GM21360 (cell line): ENCODE measurements around the gene SUFU.

Source experiments
- ATAC-seq: cut with Tn5 transposase; IDR thresholded peaks from one replicate; pipeline ENCODE4 v1.9.1; 2021; ENCODE audit warnings: mild to moderate bottlenecking, moderate library complexity; ENCODE audit not compliant: unreplicated experiment

Gene SUFU

DNA sequence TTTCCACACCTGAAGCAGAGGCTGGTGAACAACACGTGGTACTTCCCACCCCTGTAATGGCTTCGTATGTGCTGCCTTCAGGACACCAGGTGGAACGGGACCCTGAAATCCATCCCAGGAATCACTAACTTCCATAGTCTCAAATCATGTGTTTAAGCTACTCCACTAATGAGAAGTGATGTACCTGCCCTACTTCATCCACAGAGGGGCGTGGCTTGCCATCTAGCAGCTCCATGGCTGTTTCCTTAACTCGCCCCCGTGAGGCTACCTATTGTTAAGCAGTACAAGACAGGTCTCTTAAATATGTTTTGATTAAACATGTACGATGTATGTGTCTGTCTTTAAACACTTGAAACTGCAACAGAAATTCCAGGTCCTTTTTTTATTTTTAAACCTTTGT, 178.6 kb downstream of the SUFU start:
- no peak for ATAC-seq

DNA sequence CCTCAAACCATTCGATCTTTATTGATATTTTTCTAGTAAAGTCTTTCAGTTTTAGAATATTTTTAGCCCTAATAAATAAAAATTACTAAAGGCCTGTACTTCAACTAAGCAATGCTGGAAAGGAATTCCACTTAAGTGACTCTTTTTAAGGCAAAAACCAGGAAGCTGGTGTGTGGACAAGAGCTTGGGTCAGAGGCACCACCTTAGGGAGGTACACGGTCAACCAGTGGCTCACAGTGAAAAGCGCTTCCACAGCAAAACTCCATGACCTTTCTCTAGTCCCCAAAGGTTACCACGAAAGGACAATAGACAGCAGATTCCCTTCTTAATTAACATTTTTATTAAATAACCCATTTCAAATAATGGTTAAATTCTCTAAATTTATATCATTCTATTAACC, 179.2 kb downstream of the SUFU start:
- ATAC-seq = no peak
